Testis (tissue), 2 donors: Measurements from ENCODE around the gene PABPC1L.

ENCODE experiments used
- POLR2A ChIP-seq: fragments of 450-650 bp; IDR thresholded peaks from one replicate; pipeline ENCODE4 v1.6.1; 2017; ENCODE audit warnings: antibody characterized with exemption, mild to moderate bottlenecking, moderate library complexity
- TF ChIP-seq, protein P1 (sequence below), 3 experiments: fragments of 450-650 bp in 2 of 3; fragments of 200-600 bp in 1 of 3; sonication (generic) in 1 of 3; IDR thresholded peaks; one replicate each; pipeline ENCODE4 v1.5.1; 2016 to 2019; ENCODE audit warnings: antibody characterized with exemption in 3 of 3, mild to moderate bottlenecking in 2 of 3, moderate library complexity in 1 of 3

DNA sequence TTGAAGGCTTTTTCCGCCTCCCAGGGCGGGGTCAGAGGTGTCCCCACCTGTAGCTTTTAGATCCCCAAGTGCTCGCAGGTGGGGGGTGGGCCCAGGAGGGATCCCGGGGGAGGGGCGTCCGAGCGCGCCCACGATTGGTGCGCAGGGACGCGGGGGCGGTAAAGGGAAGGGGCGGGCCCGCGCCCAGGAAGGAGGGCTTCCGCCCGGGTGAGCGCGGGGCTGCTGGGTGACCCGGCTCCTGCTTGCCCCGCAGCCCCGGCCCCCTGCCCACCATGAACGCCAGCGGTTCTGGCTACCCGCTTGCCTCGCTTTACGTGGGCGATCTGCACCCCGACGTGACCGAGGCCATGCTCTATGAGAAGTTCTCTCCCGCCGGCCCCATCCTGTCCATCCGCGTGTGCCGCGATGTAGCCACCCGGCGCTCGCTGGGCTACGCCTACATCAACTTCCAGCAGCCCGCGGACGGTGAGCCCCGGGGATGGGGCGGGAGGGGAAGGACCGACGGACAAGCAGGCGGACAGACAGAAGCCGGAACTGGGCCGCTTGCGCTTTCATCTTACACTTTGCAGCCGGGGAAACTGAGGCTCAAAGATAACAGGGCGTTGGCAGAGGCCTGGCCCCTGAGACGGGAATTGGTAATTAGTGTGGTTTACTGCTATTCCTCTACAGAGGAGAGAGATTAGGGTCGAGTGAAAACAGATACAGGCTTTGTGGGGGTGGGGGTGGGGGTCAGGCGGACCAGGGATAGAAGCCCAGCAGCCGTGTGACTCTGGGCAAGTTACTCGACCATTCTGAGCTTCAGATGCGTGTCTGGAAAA is at the start of gene PABPC1L:
- no peak for TF ChIP-seq POLR2A
- TF ChIP-seq, protein P1, sequence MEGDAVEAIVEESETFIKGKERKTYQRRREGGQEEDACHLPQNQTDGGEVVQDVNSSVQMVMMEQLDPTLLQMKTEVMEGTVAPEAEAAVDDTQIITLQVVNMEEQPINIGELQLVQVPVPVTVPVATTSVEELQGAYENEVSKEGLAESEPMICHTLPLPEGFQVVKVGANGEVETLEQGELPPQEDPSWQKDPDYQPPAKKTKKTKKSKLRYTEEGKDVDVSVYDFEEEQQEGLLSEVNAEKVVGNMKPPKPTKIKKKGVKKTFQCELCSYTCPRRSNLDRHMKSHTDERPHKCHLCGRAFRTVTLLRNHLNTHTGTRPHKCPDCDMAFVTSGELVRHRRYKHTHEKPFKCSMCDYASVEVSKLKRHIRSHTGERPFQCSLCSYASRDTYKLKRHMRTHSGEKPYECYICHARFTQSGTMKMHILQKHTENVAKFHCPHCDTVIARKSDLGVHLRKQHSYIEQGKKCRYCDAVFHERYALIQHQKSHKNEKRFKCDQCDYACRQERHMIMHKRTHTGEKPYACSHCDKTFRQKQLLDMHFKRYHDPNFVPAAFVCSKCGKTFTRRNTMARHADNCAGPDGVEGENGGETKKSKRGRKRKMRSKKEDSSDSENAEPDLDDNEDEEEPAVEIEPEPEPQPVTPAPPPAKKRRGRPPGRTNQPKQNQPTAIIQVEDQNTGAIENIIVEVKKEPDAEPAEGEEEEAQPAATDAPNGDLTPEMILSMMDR (IDR thresholded peaks at IDR 0.05), result no peak
